Suprapubic skin (tissue), 4 donors: ENCODE measurements around the gene TCF7L2. TPM values are rescaled to one million over a fixed set of nuclear protein-coding genes. Genes with fewer than 3 reads are reported as not detected.

Source experiments
- DNase-seq, 2 donors: peaks; one replicate each; pipeline ENCODE4 v3.0.0-alpha.2; 2019; ENCODE audit warnings: low spot score in 2 of 2
- H3K27ac ChIP-seq: fragments of 200-600 bp; sonication (generic); one replicate; pipeline ENCODE4 v1.5.1; 2019
- H3K27me3 ChIP-seq: fragments of 200-600 bp; sonication (generic); one replicate; pipeline ENCODE4 v1.5.1; 2019
- H3K36me3 ChIP-seq: fragments of 200-600 bp; sonication (generic); one replicate; pipeline ENCODE4 v1.5.1; 2019
- H3K4me1 ChIP-seq: fragments of 200-600 bp; sonication (generic); one replicate; pipeline ENCODE4 v1.5.1; 2019
- H3K4me3 ChIP-seq: fragments of 200-600 bp; sonication (generic); one replicate; pipeline ENCODE4 v1.5.1; 2019; ENCODE audit warnings: mild to moderate bottlenecking
- H3K9me3 ChIP-seq: fragments of 200-600 bp; sonication (generic); one replicate; pipeline ENCODE4 v1.5.1; 2019
- EP300 ChIP-seq: sonication (generic); formaldehyde crosslinking; IDR thresholded peaks from one replicate; pipeline ENCODE4 v1.6.1; 2017; ENCODE audit warnings: antibody characterized with exemption
- POLR2A ChIP-seq, 2 donors: fragments of 450-650 bp; IDR thresholded peaks; one replicate each; pipeline ENCODE4 v1.6.1; 2017; ENCODE audit warnings: antibody characterized with exemption in 2 of 2, mild to moderate bottlenecking in 2 of 2, moderate library complexity in 2 of 2
- POLR2AphosphoS5 ChIP-seq, 3 donors: sonication (generic); formaldehyde crosslinking; IDR thresholded peaks; one replicate each; pipeline ENCODE4 v1.6.1; 2017; ENCODE audit warnings: antibody characterized with exemption in 3 of 3
- WGBS: methylation state at CpG from one replicate; pipeline ENCODE4 v1.1.5; 2018; 5-methylcytosine and 5-hydroxymethylcytosine counted together
- total RNA-seq, 4 donors: library from RNA; depleted of rRNA; stranded (reverse); fragments of >200 nt; gene quantifications; one replicate each; pipeline ENCODE4 v1.1.0, GENCODE V29; 2016
- TF ChIP-seq, protein P1 (sequence below), 2 donors: fragments of 200-600 bp in 1 of 2; fragments of 450-650 bp in 1 of 2; sonication (generic) in 1 of 2; IDR thresholded peaks; one replicate each; pipeline ENCODE4 v1.5.1; 2016 to 2019; ENCODE audit warnings: antibody characterized with exemption in 2 of 2, mild to moderate bottlenecking in 1 of 2, moderate library complexity in 1 of 2

TCF7L2 gene
- total RNA-seq, 4 donors from 2014 or later, result 9.9 to 23.3 (median 15.2) TPM

DNA sequence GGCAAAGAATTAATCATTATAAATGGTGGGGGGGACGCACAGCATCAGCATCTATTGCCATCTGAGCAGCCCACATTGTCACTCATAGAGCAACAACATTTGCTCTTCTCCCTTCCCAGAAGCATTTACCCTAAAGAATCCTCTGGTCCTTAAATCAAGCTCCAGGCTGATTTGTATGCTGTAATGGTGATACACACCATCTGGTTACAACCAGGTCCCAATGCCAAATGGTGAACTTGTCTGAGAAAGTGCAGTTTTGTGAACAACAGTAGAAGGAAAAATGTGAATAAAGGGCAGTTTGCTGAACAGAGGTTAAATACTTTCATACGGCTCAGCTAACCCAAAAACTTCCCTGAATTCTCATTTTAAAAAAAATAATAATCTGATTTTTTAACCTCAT is 38.8 kb upstream of the TCF7L2 start:
- Histone ChIP-seq H3K9me3 (no peaks in the 10 kb centered on the region), H3K4me1 (peaks cover 14% of the 10 kb centered on the region), H3K36me3 (no peaks in the 10 kb centered on the region), H3K27ac (no peak overlapping the region), H3K27me3 (no peaks in the 10 kb centered on the region), H3K4me3 (no peak overlapping the region)
- DNase-seq, result no peak
- 83% methylated on average over 2 of the region's 2 CpGs for WGBS
- no peak for TF ChIP-seq POLR2A (IDR thresholded peaks at IDR 0.05)
- TF ChIP-seq, protein P1, sequence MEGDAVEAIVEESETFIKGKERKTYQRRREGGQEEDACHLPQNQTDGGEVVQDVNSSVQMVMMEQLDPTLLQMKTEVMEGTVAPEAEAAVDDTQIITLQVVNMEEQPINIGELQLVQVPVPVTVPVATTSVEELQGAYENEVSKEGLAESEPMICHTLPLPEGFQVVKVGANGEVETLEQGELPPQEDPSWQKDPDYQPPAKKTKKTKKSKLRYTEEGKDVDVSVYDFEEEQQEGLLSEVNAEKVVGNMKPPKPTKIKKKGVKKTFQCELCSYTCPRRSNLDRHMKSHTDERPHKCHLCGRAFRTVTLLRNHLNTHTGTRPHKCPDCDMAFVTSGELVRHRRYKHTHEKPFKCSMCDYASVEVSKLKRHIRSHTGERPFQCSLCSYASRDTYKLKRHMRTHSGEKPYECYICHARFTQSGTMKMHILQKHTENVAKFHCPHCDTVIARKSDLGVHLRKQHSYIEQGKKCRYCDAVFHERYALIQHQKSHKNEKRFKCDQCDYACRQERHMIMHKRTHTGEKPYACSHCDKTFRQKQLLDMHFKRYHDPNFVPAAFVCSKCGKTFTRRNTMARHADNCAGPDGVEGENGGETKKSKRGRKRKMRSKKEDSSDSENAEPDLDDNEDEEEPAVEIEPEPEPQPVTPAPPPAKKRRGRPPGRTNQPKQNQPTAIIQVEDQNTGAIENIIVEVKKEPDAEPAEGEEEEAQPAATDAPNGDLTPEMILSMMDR (IDR thresholded peaks at IDR 0.05), result no peak
- TF ChIP-seq EP300, result no peak
- no peak for TF ChIP-seq POLR2AphosphoS5 (IDR thresholded peaks at IDR 0.05)

DNA sequence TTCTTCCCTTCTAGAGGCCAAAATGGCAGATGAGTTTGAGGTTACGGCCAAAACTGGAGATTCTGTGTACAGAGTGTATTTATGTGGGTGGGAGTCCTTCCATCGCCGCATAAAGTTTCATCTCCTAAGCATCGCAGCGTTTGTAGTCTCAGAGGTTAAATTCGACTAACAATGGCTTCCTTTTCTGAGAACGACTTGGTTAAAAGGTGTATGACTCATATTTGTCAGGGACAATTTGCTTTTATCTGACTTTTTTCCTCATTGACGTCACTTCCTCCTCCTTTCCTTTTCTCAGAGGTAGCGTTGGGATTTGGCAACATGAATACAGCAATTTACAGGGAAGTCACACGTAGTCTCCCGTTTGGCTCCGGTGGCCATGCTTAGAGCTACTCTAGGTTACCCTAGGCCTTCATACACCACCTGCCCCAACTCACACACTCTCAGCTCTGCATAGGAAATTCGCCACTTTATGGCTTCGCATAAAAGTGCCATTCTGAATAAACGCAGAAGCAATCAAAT is 37.6 kb upstream of the TCF7L2 start:
- WGBS, result 84% methylated on average over 15 of the region's 15 CpGs
- Histone ChIP-seq H3K27me3 (no peaks in the 10 kb centered on the region), H3K4me1 (peaks cover 14% of the 10 kb centered on the region), H3K27ac (no peak overlapping the region), H3K9me3 (no peaks in the 10 kb centered on the region), H3K4me3 (no peak overlapping the region), H3K36me3 (no peaks in the 10 kb centered on the region)
- no peak for DNase-seq
- no peak for TF ChIP-seq POLR2A (IDR thresholded peaks at IDR 0.05)
- no peak for TF ChIP-seq POLR2AphosphoS5 (IDR thresholded peaks at IDR 0.05)
- no peak for TF ChIP-seq EP300
- TF ChIP-seq, protein P1 (IDR thresholded peaks at IDR 0.05), result no peak

DNA sequence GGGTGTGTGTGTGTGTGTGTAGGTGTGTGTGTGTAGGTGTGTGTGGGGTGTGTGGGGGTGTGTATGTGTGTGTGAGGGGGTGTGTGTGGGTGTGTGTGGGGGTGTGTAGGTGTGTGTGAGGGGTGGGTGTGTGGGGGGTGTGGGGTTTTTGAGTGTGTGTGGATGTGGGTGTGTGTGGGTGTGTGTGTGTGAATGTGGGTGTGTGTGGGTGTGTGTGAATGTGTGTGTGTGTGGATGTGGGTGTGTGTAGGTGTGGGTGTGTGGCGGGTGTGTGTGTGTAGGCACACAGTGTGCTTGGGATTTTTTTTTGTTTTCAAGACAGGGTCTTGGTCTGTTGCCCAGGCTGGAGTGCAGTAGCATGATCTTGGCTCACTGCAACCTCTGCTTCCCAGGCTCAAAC is 36.8 kb upstream of the TCF7L2 start:
- WGBS, result 88% methylated on average over 1 of the region's 1 CpG
- H3K36me3 ChIP-seq, result no peaks in the 10 kb centered on the region

DNA sequence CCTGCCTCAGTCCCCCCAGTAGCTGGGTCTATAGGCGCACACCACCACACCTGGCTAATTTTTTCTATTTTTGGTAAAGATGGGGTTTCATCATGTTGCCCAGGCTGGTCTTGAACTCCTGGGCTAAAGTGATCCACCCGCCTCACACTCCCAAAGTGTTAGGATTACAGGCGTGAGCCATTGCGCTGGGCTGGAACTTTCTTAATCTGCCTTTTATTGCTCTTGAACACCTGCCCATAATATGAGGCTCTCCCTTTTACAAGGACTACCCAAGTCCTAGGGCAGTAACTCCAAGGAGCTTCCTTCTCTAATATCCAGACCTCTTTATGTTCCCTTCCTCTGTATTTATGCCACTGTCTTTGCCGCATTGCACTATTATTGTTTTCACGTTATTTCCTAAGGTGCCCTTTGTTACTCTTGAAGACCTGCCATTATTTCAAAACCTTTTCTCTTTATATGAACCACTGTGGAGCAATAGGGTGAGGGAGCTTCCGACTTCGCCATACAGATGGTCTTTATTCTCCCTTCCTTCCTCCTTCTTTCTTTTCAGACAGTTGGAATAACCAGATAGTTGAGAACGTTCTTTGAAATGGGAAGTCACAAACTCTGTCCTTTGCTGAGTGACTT is 36.3 kb upstream of the TCF7L2 start:
- Histone ChIP-seq H3K4me3 (no peak overlapping the region), H3K27ac (no peak overlapping the region), H3K27me3 (no peaks in the 10 kb centered on the region), H3K36me3 (no peaks in the 10 kb centered on the region), H3K4me1 (peaks cover 14% of the 10 kb centered on the region), H3K9me3 (no peaks in the 10 kb centered on the region)
- no peak for DNase-seq
- WGBS, result 82% methylated on average over 9 of the region's 9 CpGs
- no peak for TF ChIP-seq POLR2AphosphoS5 (IDR thresholded peaks at IDR 0.05)
- TF ChIP-seq EP300, result no peak
- TF ChIP-seq, protein P1 (IDR thresholded peaks at IDR 0.05), result no peak
- TF ChIP-seq POLR2A (IDR thresholded peaks at IDR 0.05), result no peak

More for the DNA sequence above, 36.8 kb upstream of the TCF7L2 start:
- Histone ChIP-seq H3K4me1 (peaks cover 14% of the 10 kb centered on the region), H3K9me3 (no peaks in the 10 kb centered on the region), H3K27me3 (no peaks in the 10 kb centered on the region), H3K27ac (no peak overlapping the region), H3K4me3 (no peak overlapping the region)
- TF ChIP-seq, protein P1 (IDR thresholded peaks at IDR 0.05), result no peak
- TF ChIP-seq POLR2A (IDR thresholded peaks at IDR 0.05) (no peak), EP300 (no peak), POLR2AphosphoS5 (IDR thresholded peaks at IDR 0.05) (no peak)
- DNase-seq, result no peak

DNA sequence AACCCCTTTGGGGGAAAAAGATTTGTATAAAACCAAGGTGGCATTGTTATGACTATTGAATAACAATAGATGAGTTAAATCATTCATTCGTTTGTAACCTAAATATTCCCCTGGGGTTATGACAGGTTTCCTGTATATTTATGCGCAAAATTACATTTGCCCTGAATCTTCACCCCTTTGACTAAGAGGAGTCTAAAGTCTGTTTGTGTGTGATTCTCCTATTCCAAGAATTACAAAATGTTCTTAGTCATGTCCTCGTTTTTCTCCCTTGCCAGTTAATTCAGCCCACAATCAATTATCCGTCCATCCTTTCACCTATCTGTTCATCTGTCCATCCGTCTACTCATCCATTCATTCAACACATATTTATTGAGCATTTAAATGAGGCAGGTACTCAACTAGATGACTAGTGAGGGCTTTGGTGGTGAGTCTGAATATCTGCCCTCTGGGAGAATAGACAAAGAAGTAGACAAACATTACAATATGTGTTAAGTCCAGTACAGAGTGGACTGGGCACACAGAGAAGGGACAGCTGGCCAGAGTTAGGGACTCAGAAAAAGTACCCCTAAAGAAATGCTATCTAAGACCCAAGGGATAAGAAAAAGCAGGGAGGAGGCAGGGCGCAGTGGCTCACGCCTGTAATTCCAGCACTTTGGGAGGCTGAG is 35.6 kb upstream of the TCF7L2 start:
- TF ChIP-seq EP300, result no peak
- TF ChIP-seq, protein P1 (IDR thresholded peaks at IDR 0.05), result no peak
- TF ChIP-seq POLR2A (IDR thresholded peaks at IDR 0.05), result no peak
- TF ChIP-seq POLR2AphosphoS5 (IDR thresholded peaks at IDR 0.05), result no peak
- no peak for DNase-seq
- H3K27me3 ChIP-seq, result no peaks in the 10 kb centered on the region
- H3K9me3 ChIP-seq, result no peaks in the 10 kb centered on the region
- H3K27ac ChIP-seq, result no peak overlapping the region
- peaks cover 14% of the 10 kb centered on the region for H3K4me1 ChIP-seq
- WGBS, result 75% methylated on average over 7 of the region's 7 CpGs
- no peaks in the 10 kb centered on the region for H3K36me3 ChIP-seq
- H3K4me3 ChIP-seq, result no peak overlapping the region
